ENCODE results near the gene TMEM185A.

DNA sequence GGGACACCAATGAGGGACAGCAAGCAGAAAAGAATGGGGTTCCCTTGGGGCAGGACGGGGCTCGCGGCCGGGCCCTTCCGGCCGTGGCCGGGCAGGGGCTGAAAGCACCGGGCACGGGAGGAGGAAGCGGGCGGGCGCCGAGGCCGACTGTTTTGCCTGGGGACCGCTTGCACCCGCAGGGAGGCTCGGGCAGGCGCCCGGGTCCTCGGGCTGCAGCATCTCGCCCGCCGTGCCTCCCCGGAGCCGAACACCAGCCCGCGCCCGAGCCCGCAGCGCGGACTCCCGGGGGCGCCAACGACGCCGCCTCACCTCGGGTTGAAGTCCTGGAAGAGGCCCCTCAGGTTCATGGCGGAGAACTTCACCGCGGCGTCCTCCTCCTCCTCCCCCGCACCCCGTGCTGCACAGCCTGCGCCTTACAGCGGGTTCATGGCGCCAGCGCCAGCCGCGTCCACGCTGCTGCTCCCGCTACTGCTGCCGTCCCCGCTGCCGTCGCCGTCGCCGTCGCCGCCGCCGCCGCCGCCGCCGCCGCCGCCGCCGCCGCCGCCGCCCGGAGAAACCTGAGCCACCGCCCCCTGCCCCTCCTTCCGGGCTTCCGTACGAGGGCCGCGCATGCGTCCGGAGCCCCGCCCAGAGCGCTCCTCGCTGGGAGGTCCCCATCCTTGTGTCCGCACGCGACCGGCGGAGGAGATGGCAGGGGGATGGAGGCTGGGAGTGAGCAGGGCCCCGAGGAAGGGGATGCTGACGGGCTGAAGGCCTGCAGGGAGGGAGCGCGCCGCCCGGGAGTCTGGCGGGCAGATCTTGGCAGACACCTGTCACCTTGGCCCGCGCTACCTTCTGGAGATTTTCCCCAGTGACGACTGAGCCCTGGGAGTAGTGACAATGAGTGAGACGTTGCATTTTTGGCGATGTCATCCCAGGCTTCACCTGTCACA, at the start of gene TMEM185A:
- TF ChIP-seq, protein P1, sequence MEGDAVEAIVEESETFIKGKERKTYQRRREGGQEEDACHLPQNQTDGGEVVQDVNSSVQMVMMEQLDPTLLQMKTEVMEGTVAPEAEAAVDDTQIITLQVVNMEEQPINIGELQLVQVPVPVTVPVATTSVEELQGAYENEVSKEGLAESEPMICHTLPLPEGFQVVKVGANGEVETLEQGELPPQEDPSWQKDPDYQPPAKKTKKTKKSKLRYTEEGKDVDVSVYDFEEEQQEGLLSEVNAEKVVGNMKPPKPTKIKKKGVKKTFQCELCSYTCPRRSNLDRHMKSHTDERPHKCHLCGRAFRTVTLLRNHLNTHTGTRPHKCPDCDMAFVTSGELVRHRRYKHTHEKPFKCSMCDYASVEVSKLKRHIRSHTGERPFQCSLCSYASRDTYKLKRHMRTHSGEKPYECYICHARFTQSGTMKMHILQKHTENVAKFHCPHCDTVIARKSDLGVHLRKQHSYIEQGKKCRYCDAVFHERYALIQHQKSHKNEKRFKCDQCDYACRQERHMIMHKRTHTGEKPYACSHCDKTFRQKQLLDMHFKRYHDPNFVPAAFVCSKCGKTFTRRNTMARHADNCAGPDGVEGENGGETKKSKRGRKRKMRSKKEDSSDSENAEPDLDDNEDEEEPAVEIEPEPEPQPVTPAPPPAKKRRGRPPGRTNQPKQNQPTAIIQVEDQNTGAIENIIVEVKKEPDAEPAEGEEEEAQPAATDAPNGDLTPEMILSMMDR (conservative IDR thresholded peaks at IDR 0.05 in 1 of 2, IDR thresholded peaks at IDR 0.05 in 1 of 2; ENCODE audit: low read depth in 1 of 2, low read length in 2 of 2): no peak
- TF ChIP-seq EZH2 (IDR thresholded peaks at IDR 0.05; ENCODE audit: low read length, missing control alignments): no peak
